HG03439 (cell line): Measurements from ENCODE around the gene WTAP.
"Not testable (repeated sequence)": the region's sequence is repeated elsewhere in the genome, so short reads cannot be mapped to it uniquely, and the experiment has no call there.

ENCODE experiments used
- ATAC-seq: cut with Tn5 transposase; IDR thresholded peaks from one replicate; pipeline ENCODE4 v1.9.1; 2021; ENCODE audit warnings: mild to moderate bottlenecking, moderate library complexity; ENCODE audit not compliant: unreplicated experiment

The WTAP gene

DNA sequence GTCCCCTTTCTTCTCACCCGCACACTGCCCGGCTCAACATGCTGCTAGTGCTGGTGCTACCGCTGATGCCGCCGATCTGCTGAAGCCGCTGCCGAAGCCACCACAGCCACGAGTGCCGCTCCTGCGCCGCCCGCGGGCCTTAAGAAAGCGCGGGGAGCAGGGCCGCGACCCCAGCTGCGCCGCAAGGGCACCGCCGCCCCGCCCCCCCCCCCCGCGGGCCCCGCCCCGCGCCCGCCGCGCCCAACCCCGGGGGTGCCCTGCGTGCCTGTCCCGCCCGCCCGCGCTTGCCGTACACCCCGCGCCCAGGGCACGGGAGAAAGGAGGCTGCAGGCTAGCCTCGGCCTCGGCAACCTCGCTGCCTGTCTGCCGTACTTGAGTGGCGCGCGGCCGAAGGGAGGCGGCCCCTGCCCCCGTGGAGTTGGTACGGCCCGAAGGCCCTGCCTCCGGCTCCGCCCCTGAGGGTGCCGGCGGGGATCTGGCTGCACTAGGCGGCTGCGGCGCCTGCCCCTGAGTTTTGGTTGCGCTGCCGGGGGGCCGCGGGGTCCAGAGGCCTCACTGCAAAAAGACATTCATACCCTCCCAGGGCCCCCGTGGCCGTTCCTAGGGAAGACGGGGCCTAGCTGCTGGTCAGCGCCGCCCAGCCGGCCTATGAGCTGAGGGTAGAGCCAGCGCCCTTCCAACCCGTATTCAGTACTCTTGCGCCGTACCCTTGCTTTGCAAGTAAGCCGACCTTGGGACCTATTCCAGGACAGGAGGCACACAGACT is 34.0 kb upstream of the WTAP start, which contains the start of gene SOD2:
Gene SOD2, minus strand, starts transcription at position 114 of the 766 bp plus-strand sequence. Its CDS starts 74 bp downstream, at position 40.
- peak; percentile 74 for ATAC-seq

DNA sequence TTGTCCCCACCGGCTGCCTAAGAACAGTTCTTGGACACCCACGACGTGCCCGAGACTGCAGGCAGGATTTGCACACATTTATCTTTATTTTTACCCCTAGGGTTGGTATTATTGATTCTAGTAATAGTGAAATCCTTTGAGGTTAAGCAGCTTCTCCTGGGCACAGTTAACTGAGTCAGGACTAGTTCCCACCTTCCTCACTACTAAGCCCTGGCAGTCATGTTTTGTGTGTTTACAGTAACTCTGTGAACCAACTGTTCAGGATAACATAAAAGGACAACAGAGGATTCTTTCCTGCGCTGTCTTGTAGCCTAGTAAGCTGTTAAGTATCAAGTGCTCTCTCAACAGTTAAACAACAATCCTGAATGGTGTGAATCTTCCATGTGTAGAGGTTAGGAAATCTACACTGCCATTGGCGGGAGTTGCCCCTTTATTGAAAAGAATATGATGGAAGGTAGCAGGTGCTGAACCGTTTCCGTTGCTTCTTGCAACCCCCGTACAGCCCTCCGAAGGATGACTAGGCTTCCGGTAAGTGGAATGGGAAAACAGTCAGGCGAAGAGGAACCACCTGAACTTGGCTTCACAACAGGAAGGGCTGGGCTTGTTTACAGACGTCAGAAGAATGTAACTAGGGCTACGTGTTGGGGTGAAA is 33.3 kb upstream of the WTAP start:
- ATAC-seq = no peak

DNA sequence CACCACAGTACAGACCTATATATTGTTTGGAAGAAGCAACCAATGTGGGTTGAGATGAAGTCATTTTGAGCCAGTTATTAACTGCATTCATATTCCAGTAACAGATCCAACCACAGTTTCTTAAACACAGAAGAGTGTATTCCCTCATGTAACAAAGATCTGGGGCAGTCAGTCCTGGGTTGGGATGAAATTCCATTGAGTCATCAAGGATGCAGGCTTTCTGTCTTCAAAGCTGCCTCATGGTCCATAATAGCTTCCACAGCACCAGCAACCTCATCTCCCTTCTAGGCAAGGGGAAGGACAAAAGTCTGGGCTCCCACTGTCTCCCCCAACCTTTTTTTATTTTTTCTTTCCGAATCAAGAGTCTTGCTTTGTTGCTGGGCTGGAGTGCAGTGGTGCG is 31.3 kb upstream of the WTAP start:
- no peak for ATAC-seq

DNA sequence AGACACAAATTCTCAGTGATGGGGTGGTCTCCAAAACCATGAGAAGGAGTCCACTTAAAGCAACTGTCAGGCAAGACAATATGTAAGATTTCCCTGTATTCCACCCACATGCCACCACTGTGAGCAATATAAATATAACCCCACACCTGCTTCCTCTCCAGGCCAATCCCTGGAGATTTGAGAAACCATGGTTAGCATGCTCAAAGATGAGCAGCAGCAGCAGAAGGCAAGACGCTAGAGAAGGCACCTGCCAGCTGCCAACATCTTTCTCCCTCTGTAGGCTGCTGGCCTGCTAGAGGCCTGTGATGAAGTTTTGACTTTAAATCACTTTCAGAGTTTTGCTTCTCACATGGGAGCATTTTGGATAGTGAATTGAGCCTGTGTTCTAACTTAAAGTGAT is 26.3 kb upstream of the WTAP start:
- no peak for ATAC-seq

DNA sequence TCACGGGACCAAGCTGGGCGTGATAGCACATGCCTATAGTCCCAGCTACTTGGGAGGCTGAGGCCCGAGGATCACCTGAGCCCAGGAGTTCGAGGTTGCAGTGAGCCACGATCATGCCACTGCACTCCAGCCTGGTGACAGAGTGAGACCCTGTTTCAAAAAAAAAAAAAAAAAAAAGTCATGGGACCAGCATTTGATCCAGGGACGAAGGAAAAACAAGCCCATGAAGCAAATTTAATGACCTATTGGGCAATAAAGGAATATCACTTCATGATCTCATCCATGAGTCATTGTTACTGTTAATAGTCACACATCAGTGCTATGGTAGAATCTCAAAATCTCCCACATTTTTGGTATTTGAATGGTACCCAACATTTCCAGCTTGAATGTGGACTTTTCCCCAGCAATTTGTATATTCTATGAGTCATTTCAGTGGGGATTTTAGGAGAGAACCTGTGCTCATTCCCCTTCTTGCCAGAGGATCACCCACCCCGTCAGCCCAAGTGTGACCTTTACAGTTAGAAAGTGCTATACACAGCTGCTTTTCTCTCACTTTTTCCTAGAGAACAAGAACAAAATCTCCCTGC is 25.8 kb upstream of the WTAP start:
- ATAC-seq = no peak

DNA sequence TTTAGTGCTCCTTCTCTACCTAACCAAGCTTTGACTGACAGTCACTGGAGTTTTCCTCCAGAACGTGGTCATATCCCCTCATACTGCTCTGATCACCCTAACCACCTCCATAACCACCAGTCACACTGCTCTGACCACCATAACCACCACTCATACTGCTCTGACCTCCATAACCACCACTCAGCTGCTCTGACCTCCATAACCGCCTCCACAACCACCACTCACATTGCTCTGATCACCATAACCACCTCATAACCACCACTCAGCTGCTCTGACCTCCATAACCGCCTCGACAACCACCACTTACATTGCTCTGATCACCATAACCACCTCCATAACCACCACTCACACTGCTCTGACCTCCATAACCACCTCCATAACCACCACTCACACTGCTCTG is 16.7 kb upstream of the WTAP start:
- not testable (repeated sequence) for ATAC-seq

DNA sequence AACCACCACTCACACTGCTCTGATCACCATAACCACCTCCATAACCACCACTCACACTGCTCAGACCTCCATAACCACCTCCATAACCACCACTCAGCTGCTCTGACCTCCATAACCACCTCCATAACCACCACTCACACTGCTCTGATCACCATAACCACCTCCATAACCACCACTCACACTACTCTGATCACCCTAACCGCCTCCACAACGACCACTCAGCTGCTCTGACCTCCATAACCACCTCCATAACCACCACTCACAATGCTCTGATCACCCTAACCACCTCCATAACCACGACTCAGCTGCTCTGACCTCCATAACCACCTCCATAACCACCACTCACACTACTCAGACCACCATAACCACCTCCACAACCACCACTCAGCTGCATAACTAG is 14.9 kb upstream of the WTAP start:
- not testable (repeated sequence) for ATAC-seq

DNA sequence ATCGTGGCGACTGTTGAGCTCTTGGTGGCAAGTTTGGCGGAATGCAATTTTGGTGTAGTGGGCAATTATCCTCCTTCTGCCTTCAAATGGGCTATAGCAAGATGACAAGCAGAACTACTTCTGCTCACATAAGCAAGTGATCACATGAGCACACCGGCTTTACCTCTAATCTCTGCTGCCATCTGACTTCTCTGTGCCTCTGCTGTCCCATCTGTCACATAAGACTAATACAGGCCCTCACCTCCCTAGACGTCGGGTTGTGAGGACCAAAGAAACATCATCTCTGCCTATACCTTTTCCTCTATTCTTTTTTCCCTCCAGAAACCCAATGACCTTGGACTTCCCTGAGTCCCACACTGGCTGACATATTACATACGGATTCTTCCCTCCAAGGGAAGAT is 13.3 kb upstream of the WTAP start:
- ATAC-seq = no peak

DNA sequence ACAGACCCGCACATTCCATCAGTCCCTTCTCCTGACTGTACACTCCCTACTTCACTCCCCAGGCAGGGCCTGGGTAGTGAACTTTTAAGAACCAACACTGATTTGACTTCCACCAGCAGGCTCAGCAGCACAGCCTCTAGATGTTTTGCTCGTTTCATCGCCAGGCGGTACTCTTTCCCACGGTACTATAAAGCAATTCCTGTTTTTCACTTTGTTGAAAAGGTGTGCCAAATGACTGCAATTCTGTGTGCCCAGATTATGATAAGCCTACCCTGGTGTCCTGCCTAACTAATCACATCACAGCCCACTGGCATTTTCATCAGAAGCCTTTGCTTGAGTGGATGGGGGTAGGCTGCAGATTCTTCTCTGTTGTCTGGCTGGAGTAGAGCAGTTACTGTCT is 12.9 kb upstream of the WTAP start:
- ATAC-seq = no peak

DNA sequence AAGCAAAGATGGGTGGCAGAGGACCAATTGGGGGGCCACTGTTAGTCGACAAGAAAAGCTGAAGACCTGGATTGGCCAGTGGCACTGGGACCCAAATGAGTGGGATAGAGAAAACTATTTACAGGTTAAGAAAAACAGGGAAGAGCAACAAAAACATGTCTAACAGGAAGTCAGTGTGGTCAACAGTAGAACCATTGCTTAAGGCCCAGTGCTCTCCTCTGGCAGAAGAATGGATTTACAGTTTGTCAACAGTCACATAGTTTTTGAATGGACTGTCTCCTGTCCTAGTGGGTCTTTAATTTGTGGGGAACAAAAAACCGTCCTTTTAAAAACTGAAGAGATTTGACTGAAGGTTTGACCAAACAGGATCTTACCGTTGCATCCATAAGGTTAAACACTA is 12.1 kb upstream of the WTAP start:
- ATAC-seq = no peak

DNA sequence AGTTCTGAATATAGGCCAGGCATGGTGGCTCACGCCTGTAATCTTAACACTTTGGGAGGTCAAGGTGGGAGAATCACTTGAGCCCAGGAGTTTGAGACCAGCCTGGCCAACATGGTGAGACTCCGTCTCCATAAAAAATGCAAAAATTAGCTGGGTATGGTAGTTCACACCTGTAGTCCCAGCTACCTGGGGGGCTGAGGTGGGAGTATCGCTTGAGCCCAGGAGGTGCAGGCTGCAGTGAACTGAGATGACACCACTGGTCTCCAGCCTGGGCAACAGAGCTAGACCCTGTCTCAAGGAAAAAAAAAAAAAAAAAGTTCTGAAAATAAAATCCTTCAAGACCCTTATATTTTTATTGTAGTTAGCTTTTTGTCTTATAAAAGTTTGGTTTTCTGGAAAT is 11.7 kb upstream of the WTAP start:
- no peak for ATAC-seq

DNA sequence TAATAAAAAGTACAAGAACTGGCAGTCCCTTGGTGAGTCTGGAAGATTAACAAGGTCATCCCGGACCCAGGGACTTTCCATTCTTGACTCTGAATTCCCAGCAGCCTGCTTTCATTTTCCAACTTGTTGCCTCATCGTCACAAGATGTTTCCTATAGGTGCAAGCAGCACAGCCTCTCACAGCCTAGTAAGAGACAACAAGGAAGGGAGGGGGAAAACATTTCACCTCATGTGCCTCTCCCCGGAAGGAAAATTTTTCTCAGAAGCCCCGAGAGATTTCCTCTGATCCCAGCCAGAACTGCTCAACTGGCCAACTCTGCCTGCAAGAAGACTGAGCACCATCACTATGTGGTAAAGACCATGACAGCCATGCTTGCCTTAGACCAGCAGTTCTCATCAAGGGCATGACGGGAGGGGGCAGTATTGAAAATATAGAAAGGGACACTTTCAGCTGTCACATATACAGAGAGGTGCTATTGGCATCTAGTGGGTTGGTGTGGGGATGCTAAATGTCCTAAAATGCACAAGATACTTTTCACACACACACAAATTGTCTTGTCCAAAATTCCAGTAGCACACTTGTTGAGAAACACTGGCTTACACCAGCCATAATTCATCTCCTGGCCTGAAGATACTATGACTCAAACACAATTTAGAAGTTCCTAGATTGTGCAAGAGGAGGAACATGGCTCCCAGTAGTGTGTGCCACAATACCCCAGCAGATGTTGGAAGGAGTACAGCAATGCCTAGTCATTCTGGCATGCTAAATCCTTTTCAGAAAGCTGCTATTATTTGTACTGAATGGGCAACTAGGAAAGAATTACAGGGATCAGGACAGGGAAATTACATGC is 10.8 kb upstream of the WTAP start:
- no peak for ATAC-seq

DNA sequence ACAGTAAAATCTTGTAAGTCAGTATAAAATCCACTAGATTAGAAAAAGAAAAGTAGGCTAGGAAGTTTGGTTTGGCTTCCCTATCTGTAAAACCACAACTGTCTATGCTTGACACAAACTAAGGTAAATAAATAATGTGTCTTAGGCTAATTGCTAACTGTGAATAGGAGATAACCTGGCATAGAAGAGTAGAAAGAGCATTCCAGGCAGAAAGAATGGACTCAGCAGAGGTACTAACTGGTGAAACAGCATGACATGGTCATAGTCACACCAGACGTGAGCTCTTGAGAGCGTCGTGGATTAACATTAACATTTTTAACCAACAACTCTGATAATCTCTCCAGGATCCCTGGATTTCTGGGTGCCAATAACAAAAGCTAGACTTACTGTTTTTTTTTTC is 8.7 kb upstream of the WTAP start:
- no peak for ATAC-seq

DNA sequence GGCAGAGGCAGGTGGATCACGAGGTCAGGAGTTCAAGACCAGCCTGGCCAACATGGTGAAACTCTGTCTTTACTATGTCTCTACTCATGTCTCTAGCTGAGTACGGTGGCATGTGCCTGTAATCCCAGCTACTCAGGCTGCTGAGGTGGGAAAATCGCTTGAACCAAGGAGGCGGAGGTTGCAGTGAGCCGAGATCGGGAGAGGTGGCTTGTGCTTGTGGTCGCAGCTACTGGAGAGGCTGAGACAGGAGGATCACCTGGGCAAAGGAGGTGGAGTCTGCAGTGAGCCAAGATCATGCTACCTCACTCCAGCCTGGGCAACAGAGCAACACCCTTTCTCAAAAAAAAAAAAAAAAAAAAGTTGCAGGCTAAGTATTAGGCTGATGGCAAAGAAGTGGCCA is 8.0 kb upstream of the WTAP start:
- no peak for ATAC-seq

DNA sequence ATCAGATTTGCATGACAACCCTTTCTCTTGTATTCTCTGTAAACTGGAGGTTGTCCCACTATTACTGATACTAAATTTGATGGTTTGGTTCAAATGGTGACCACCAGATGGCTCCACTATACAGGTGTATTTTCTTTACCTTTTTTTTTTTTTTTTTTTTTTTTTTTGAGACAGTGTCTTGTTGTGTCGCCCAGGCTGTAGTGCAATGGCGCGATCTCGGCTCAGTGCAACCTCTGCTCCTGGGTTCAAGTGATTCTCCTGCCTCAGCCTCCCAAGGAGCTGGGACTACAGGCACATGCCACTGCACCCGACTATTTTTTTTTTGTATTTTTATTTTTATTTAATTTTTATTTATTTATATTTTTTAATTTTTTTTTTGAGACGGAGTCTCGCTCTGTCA is 6.6 kb upstream of the WTAP start:
- ATAC-seq = no peak

DNA sequence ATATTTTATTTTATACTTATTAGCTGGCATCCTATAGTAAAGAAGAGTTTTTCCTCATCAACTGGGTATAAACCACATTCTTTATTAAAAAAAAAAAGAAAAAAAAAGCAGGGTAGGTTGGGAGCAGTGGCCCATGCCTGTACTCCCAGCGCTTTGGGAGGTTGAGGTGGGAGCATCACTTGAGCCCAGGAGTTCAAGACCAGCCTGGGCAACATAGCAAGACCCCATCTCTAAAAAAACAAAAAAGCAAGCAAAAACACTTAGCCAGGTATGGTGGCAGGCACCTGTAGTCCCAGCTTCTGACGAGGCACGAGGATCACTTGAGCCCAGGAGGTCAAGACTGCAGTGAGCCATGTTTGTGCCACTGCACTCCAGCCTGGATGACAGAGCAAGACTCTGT is 5.3 kb upstream of the WTAP start:
- not testable (repeated sequence) for ATAC-seq

DNA sequence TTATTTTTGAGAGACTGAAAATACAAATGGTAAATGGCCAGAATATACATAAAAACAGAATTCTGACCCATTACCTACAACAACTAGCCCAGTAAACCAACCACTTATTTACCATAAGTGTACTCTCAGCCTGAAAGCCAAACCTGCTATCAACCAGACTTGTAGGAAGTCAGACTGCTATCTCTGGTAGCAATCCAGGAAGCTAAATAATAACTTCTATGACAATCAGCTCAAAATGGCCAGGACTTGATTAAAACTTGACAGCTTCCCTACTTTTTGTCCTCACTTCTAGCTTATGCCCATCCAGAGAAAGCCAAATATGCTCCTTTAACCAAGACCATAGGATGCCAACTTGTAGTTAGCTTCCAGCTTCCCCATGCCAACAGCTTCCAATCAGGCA is 4.7 kb upstream of the WTAP start:
- no peak for ATAC-seq

DNA sequence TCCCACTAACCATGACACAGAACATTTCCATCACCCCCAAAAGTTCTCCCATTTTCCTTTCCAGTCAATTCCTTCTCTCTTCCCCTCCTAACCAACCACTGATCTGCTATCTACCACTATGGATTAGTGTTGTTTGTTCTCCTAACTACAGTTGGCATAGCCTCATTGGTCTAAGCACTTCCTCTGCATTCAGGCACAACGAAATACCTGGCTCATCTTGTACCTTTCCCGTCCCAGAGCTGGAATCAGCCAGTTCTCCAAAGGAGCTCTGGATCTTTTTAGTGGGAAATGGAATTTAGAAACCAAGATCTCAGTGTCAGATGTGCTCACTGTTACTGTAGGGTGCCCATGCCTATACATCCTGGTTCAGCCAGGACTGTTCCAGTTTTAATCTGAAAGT is 4.0 kb upstream of the WTAP start:
- no peak for ATAC-seq

DNA sequence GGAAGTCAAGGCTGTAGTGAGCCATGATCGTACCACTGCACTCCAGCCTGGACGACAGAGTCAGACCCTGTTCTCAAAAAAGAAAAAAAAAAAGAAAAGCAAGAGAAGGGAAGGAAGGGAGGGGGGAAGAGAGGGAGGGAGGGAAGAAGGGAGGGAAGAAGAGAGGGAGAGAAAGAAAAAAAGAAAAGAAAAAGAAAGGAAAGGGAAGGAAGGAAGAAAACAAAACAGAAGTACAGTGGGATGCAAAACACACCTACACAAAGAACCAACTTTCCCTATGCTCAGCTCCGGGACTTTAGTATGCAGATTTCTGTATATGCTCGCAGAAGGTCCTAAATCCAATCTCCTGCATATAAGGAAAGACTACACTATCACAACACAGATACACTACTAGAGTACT is 2.5 kb upstream of the WTAP start:
- ATAC-seq = no peak

DNA sequence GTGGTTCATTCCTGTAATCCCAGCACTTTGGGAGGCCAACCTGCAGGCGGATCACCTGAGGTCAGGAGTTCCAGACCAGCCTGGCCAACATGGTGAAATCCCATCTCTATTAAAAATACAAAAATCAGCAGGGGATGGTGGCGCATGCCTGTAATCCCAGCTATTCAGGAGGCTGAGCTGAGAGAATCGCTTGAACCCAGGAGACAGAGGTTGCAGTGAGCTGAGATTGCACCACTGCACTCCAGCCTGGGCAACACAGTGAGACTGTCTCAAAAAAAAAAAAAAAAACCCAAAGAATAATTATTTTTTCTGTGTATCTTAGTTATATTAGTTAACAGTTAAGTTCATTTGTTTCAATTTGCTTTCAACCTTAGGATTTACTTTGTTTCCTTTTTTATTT is 2.1 kb upstream of the WTAP start:
- ATAC-seq = not testable (repeated sequence)

DNA sequence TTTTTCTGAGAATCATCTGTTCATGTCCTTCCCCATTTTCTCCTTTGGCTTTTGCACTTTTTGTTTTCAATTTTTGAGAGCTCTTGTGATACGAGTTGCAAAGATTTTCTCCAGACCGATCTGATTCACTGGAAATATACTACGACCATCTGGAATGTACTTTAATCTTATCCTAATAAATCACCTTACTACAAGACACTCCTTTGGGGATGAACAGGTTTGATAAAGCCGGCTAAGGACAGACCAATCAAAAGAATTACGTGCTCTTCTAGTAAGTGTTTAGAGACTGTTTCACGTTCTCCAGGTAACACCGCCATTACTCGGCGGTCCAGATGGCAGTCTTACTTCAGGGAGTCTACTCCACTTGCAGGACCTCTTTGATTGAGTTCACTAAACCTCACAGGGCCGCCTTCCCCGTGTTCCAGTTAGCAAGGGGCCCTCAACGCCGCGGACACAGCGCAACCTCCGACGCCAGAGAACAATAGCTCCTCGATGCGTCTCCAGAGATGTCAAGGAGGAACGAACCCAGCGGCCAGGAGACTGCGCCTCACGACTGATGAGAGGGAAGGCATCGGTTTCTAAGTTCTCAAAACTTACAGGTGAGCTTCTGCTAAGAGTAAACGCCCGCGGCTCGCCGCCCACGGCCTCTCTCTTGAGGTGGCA is 920 bp upstream of the WTAP start:
- no peak for ATAC-seq
